Erythroblast (primary cell): ENCODE data around the gene PLEKHG3.
A peak's percentile ranks its signal among the peaks of the same experiment; 100 is the strongest.

ENCODE experiments used
- DNase-seq, 2 experiments: peaks; one replicate each; lab custom pipeline; 2025; lab: John Stamatoyannopoulos, UW
- GATA1 ChIP-seq: IDR thresholded peaks from 2 replicates; pipeline ENCODE4 v1.6.1; 2011; ENCODE audit warnings: low read depth, mild to moderate bottlenecking, control low read depth, low read length, moderate library complexity
- POLR2A ChIP-seq: IDR thresholded peaks from 2 replicates; pipeline ENCODE4 v1.6.1; 2011; ENCODE audit warnings: mild to moderate bottlenecking, low read length

PLEKHG3 gene

DNA sequence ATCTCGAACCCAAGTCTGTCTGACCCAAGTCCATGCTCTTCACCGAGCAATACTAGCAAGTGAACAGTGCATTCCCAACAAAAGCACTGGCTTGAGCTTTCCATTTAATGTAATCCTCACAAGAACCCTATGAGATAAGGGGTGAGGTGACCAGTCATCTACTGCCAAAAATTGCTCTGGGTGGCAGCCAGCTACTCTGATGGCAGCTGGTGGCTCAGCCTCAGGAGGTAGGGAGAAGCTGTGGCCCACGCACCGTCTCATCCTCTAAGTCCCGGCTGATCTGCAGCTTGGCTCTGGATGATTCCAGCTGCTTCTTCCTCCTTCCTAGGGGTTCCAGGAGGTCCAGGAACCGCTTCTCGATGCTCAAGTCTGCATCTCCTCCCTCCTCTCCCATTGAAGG, 75.2 kb downstream of the PLEKHG3 start:
- TF ChIP-seq GATA1 (no peak), POLR2A (no peak)
- no peak for DNase-seq

DNA sequence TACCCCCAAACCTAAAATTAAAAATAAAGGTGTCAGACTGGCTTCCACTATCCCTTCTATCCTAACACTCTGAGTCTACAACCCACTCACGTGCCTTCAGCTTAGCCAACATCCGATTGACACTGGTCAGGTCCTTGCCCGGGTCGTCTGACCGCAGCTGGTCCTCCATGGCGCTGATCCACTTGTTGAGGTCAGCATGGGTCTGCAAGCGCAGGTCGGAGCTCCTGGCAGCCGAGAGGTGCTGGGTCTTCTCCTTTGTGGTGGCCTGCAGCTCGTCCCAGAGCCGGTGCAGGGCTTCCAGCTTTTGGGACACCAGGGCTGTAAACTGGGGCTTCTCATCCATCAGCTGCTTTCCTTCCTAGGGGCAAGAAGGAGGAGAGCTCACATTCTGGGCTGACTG, 78.0 kb downstream of the PLEKHG3 start:
- DNase-seq = no peak
- TF ChIP-seq GATA1 = no peak
- TF ChIP-seq POLR2A = no peak

DNA sequence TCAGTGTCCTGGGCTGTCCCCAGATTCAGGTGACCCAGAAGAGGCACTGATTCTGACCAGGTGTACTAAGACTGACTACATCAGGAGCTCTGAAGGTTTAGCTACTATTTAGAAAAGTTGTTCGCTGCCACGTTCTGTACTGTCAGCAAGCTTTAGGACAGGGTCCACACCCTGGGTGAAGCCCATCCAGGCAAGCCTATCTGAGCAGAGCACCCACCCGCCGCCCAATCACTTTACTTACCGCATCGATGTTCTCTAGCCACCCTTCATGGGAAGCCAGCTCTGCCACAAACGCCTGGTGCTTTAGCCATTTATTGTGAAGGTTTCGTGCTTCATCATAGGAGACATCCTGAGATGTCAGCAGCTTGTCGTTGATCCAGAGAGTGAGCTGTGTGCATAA, 79.8 kb downstream of the PLEKHG3 start:
- no peak for DNase-seq
- TF ChIP-seq GATA1 (no peak), POLR2A (no peak)

DNA sequence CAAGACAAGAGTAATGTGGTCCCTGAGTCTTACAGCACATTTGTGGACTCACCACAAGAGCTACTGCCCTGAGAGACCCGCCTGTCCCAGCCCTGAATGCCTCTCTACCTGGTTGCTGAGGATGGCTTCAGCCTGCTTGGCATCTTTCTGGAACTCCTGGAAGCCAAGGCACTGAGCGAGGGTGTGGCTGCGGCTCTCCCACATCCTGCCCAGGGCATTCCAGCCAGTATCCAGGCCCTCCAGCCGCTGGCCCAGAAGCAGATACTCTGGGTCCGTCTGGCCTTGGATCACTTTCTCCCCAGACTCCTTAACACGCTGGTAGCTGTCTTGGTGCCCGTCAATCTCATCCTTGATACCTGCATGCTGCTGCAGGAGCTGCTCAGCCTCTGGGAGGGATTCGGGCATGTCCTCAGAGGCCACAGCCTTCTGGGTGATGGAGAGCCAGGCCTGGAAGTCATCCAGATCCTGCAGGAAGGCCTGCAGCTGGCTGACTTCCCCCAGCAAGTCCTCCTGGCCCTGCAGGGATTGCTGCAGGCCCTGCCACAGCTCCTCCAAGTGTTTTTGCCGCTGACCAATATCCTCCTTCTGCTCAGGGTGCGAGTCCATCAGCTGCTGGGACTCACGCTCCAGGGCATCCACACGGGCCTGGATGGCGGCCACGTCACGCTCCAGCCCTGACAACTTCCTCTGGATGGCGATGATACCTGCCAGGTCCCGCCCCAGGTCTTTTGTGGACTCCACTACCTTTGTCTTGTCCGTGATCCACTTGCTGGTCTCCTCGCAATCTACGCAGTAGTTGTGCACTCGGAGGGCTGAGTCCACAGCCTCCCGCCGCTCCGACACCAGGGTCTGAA, 82.3 kb downstream of the PLEKHG3 start:
- no peak for DNase-seq
- TF ChIP-seq POLR2A = no peak
- TF ChIP-seq GATA1 = no peak

DNA sequence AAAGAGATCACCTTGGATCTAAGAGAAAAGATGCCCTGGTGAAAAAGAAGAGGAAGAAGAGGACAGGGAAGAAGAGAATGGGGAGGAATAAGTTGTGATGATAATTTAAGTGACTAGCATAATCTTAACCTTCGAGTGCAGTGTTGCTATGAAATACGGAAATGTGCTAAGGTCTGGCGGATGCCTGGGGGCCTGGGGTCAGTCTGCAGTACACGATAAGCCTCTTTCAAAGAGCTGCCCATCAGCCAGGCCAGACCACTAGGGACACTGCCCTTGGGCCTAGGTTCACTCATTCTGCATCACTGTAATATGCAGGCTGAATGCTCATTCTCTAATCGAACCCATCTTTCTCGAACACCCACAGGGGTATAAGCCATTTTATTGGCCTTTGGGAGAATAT, 83.4 kb downstream of the PLEKHG3 start:
- no peak for DNase-seq
- TF ChIP-seq POLR2A (no peak), GATA1 (no peak)

DNA sequence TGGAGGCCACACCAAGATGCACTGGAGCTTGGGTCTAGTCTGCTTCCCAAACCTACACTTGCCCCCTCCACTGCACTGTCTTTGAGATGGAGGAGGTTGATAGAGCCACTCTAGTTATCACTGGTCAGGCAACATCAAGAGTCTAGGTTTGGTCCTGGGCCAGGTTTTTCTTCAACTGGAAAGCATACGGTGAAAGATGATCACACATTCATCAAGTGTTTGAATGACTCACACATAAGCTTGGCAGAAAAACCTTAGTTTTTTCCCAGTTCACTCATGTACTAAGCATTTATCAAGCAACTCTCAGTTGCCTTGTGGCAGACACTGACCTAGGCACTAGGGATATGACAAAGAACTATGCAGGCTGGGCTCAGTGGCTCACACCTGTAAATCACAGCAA, 84.5 kb downstream of the PLEKHG3 start:
- TF ChIP-seq GATA1 = no peak
- TF ChIP-seq POLR2A = no peak
- peak; percentile 57 to 61 for DNase-seq

DNA sequence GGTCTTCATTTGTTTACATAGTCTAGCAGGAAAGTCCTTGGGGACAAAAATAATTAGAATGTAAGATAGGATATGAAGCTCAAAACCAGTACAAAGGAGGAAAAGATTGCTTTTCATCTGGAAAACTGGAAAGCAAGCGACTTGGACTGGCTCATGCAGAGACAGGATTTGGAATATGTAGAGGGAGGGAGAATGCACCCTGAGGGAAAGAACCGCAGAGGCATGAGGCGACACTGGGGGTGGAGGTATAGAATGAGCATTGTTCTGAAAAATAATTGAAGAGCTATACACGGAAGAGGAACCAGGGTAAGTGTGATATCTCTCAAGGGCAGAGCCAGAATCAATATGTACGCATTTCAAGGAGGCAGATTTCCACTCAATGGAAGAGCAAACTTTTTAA, 85.5 kb downstream of the PLEKHG3 start:
- DNase-seq = no peak
- TF ChIP-seq POLR2A (no peak), GATA1 (no peak)

DNA sequence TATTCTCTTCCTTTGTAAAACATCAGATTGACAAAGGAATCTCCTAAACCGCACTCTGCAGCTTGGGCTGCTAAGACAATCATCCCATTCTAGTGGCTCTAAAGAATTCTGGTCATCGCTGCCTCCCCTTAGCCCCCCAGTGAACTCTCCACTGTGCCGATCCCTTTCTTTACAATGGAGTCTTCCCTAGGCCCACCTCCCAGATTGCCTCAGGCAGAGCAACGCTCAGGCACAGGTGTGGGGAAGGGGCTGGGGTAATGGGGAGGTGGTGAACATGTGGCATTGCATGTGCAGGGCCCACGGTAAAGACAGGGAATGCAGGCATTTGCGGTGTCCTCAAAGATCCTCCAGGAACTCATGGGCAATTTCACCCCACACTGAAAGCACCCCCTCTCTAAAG, 86.3 kb downstream of the PLEKHG3 start:
- TF ChIP-seq POLR2A (no peak), GATA1 (no peak)

DNA sequence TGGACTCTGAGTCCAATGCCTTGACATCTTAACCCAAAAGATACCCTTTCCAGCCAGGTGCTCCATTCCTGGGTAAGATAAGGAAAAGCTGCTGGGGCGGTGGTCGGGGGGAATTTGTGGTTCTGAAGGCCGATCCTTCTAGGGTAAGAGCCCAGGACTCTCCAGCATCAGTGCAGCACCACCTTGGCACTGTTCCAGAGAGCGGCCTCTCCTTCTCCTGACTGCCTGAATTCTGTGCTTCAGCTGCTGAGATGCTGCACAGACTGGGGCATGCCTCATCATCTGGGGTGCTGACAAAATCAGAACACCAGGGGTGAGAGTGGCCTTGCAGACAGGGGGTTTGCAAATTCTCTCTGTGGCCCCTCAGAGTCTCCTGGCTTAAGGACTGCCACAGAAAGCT, 88.0 kb downstream of the PLEKHG3 start:
- DNase-seq = no peak
- TF ChIP-seq GATA1 (no peak), POLR2A (no peak)

More for the DNA sequence above, 86.3 kb downstream of the PLEKHG3 start:
- no peak for DNase-seq

DNA sequence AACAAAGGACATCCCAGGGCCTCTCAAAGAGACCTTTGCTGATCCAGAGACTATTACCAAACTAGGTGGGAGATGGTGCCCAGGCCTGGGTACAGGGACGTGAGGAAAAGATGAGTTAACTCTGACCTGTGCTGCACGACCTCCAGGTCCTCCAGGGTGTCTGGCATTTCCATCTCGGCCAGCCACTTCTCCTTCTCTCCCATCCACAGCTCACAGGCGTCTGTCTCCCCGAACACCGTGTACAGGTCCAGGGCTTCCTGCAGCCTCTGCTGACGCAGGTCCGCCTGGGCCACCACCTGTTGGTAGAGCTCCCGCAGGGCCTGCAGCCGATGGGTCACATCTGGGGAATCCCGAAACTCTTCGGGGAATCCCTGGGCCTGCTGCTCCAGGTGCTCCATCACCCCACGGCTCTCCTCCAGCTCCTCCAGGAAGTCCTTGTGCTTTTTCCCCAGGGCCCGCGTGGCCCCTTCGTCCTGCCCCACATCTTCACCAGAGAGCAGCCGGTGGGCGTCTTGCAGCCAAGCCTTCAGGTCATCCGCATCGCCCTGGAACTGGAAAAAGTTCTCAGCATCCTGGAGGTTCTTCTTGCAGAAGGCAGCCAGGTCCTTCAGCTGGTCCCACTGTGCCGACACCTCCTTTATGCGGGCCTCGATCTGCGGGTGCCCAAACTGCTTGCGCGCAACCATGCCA, 88.8 kb downstream of the PLEKHG3 start:
- no peak for TF ChIP-seq POLR2A
- TF ChIP-seq GATA1 = no peak
- no peak for DNase-seq

DNA sequence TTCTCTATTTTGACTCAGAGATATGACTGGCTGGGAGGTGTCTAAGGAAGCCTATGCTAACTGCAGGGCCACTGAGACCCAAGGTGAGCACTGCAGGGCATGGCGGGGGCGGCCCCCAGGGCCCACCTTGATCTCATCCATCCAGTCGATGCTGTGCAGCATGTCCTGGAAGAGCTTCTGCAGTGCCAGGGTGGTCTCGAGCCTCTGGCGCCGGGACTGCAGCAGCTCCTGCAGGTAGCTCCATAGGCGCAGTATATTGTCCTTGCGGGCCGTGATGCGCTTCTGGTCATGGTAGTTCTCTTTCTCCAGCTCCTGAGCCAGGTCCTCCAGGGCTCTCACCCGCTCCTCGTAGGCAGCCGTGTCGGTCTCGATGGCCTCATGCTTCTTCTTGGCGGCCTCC, 91.0 kb downstream of the PLEKHG3 start:
- DNase-seq = no peak
- TF ChIP-seq POLR2A (no peak), GATA1 (no peak)

DNA sequence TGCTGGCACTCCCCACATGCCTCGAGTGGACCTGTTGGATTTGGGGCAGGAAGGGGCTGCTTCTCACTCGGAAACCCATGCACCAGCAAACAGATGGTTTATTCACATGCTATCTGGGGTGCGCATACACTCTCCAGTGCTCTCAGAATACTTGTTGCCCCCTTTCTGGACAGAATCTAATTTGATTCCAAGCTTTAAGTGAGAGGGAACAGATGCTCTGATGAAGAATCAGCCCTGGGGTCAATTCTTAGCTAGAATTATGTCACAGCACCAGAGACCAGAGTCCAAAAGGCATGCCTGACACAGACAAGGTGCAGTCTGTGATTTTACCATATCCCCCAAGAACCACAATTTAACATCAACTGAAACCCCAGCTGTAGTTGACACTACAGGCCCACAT, 91.7 kb downstream of the PLEKHG3 start:
- no peak for TF ChIP-seq POLR2A
- no peak for TF ChIP-seq GATA1

DNA sequence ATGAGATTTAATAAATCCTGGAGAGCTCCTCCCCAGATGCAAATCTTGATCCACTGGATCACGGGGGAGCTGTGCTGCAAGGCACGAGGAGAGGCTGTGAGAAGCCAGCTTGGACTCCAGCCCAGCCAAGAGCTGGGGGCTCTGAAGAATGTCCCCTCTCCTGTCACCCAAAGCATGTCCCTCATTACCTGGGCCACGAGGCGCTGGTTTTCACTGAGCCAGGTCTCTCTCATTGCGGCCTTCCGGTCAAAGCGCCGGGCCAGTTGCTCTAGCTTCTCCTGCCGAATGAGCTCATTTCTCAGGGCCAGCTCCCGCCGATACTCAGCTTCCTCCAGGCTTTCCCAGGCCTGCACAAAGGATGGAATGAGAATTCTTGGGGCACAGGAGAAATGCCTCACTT, 92.1 kb downstream of the PLEKHG3 start:
- TF ChIP-seq GATA1 (no peak), POLR2A (no peak)
- no peak for DNase-seq

More for the DNA sequence above, 91.7 kb downstream of the PLEKHG3 start:
- DNase-seq = no peak

DNA sequence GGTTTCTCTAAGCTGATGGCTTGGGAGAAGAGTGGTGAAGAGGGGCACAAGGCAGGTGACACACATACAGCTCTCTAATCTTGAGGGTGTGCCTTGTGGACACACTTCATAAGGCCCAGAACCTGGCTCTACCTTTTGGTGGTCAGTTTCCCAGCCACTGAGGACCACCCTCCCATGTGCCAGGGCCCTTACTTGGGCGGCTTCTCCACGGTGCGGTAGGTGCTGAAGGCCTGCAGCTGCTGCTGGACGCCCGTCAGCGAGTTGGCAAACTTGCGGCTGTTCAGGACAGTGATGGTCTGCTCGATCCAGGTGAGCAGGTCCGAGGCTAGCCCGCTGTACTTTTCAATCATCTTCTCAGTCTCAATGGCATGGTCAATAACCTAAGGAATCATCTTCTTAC, 95.3 kb downstream of the PLEKHG3 start:
- no peak for DNase-seq
- TF ChIP-seq POLR2A (no peak), GATA1 (no peak)
